Measurements from ENCODE around the gene CCDC192.

Gene CCDC192

DNA sequence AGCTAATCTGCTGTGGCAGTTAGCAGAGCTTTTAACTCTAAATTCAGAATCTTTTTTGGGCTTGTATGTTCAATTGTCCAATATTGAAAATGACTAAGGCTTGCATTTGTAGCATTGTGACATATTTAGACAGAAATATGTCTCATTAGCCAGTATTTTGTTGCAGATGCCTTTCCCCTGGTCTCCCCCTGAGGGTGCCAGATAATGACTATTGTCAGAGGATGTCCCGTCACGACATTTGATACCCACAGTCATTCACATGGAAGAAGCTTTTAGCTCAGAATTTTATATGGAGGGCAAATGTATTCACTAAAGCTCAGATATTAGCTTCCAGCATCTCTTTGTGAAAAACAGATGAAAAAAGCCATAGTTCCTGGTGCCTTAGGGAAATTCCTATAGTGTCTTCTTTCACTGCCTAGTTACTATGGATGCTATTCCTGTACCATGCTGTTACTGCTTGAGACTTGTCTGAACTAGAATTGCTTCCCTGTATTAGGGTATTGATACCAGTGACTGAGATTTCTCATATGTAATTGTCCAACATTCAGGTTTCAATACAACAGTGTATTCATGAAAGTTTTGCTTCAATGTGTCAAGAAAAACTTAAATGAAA is 96.2 kb downstream of the CCDC192 start:
- Histone ChIP-seq H3K27me3 (ENCODE audit: control insufficient read depth in 1 of 2, insufficient read depth in 2 of 2, low read length in 2 of 2) (no peaks in the 10 kb centered on the region), H3K9ac (ENCODE audit: low read length) (no peak overlapping the region), H3K36me3 (ENCODE audit: insufficient read depth, low read length) (no peaks in the 10 kb centered on the region), H3K27ac (ENCODE audit: low read depth, low read length) (no peak overlapping the region), H3K4me3 (ENCODE audit: low read depth in 1 of 2, low read length in 2 of 2) (no peak overlapping the region), H3K9me3 (ENCODE audit: low read length) (no peaks in the 10 kb centered on the region), H3K4me1 (ENCODE audit: insufficient read depth, low read length) (peaks cover 15% of the 10 kb centered on the region)

DNA sequence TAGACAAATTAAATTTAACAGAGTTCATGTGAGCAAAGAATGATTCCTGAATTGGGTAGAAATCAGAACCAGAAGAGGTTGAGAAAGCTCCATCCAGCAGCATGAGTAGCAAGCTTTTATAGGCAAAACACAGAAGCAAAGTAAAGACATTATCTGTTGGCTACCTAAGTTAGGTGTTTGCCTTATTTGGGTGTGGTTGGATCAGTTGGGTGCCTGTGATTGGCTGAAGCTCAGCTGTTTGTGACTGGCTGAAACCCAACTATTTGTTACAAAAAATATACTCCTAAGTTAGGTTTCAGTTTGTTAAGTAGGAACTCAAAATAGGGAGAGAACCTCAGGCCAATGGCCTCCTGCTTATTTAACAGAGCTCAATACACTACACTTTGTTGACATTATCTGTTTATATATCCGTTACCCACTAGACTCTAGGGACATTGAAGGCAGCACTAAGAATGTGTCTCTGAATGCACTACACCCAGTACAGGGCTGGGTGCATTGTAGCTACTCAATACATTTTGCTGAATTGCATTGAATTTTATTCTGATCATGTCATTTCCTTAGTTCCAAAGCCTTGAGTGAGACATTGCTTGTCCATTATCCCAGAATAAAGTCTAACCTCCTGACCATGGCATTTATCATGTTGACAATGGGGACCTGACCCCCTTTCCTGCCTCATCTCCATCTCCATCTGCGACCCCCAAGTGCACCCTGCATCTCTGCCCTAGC is 98.7 kb downstream of the CCDC192 start:
- Histone ChIP-seq H3K4me3 (ENCODE audit: low read depth in 1 of 2, low read length in 2 of 2) (no peak overlapping the region), H3K4me1 (ENCODE audit: insufficient read depth, low read length) (peaks cover 15% of the 10 kb centered on the region), H3K9ac (ENCODE audit: low read length) (no peak overlapping the region), H3K27ac (ENCODE audit: low read depth, low read length) (no peak overlapping the region), H3K27me3 (ENCODE audit: control insufficient read depth in 1 of 2, insufficient read depth in 2 of 2, low read length in 2 of 2) (no peaks in the 10 kb centered on the region), H3K9me3 (ENCODE audit: low read length) (no peaks in the 10 kb centered on the region), H3K36me3 (ENCODE audit: insufficient read depth, low read length) (no peaks in the 10 kb centered on the region)

GRCh38 chr5:127802477-127802865 is 99.3 kb downstream of the CCDC192 start:
- Histone ChIP-seq H3K4me1 (ENCODE audit: insufficient read depth, low read length) (peaks cover 15% of the 10 kb centered on the region), H3K9me3 (ENCODE audit: low read length) (no peaks in the 10 kb centered on the region), H3K27me3 (ENCODE audit: control insufficient read depth in 1 of 2, insufficient read depth in 2 of 2, low read length in 2 of 2) (no peaks in the 10 kb centered on the region)

DNA sequence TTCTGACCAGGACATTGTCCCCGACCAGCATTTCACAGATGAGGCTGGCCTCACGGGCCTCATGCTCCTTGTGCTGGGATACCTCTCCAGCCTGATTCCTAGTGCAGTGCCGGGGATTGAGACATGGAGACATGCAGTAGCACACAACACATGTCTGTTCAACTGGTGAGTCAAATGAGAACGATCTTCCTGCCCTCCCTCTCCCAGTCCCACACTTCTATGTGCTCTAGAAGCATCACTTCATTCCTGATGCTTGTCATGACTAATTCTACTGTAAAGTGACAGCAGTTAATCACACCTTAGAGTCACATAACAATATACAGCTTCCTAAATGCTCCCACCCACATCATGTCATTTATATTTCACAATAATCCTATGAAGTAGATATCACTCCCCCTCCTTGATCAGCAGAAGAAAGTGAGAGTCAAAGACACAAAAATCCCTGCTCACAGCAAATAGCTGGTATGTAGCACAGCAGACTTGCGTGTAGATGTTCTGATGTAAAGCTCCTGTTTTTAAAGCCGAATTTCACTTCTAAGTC is 101.8 kb downstream of the CCDC192 start:
- Histone ChIP-seq H3K4me3 (ENCODE audit: low read depth in 1 of 2, low read length in 2 of 2) (no peak overlapping the region), H3K36me3 (ENCODE audit: insufficient read depth, low read length) (no peaks in the 10 kb centered on the region), H3K27me3 (ENCODE audit: control insufficient read depth in 1 of 2, insufficient read depth in 2 of 2, low read length in 2 of 2) (no peaks in the 10 kb centered on the region), H3K9ac (ENCODE audit: low read length) (no peak overlapping the region), H3K27ac (ENCODE audit: low read depth, low read length) (no peak overlapping the region), H3K4me1 (ENCODE audit: insufficient read depth, low read length) (peaks cover 15% of the 10 kb centered on the region), H3K9me3 (ENCODE audit: low read length) (no peaks in the 10 kb centered on the region)

More at GRCh38 chr5:127802477-127802865, 99.3 kb downstream of the CCDC192 start:
- no peak overlapping the region for H3K9ac ChIP-seq (ENCODE audit: low read length)
- H3K4me3 ChIP-seq (ENCODE audit: low read depth in 1 of 2, low read length in 2 of 2), result no peak overlapping the region
- H3K27ac ChIP-seq (ENCODE audit: low read depth, low read length), result no peak overlapping the region
- no peaks in the 10 kb centered on the region for H3K36me3 ChIP-seq (ENCODE audit: insufficient read depth, low read length)

GRCh38 chr5:127805448-127805847 is 102.3 kb downstream of the CCDC192 start:
- H3K36me3 ChIP-seq (ENCODE audit: insufficient read depth, low read length), result no peaks in the 10 kb centered on the region
- H3K4me3 ChIP-seq (ENCODE audit: low read depth in 1 of 2, low read length in 2 of 2), result no peak overlapping the region
- H3K9me3 ChIP-seq (ENCODE audit: low read length), result no peaks in the 10 kb centered on the region
- H3K27ac ChIP-seq (ENCODE audit: low read depth, low read length), result no peak overlapping the region
- no peaks in the 10 kb centered on the region for H3K27me3 ChIP-seq (ENCODE audit: control insufficient read depth in 1 of 2, insufficient read depth in 2 of 2, low read length in 2 of 2)
- H3K9ac ChIP-seq (ENCODE audit: low read length), result no peak overlapping the region
- H3K4me1 ChIP-seq (ENCODE audit: insufficient read depth, low read length), result peaks cover 15% of the 10 kb centered on the region

DNA sequence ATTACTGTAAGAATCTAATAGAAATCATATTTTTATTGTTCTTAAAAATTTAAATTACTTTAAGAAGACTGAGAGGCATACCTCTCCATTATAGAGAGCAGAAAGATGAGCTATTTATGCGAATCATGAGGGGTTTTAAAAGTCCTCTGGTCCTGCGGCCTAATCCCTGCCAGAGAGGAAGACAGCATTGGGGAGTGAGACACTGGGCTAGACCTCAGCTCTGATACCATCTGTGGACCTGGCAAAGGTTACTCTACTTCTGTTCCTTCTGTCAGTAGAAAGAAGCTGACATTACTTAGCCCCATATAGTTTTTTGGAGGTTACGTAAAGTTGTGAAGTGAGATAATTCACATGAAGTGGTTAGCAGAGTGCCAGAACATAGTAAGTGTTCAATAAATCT is 103.6 kb downstream of the CCDC192 start:
- no peak overlapping the region for H3K9ac ChIP-seq (ENCODE audit: low read length)
- H3K4me3 ChIP-seq (ENCODE audit: low read depth in 1 of 2, low read length in 2 of 2), result no peak overlapping the region
- peaks cover 9% of the 10 kb centered on the region for H3K4me1 ChIP-seq (ENCODE audit: insufficient read depth, low read length)
- no peaks in the 10 kb centered on the region for H3K36me3 ChIP-seq (ENCODE audit: insufficient read depth, low read length)
- H3K9me3 ChIP-seq (ENCODE audit: low read length), result no peaks in the 10 kb centered on the region
- H3K27me3 ChIP-seq (ENCODE audit: control insufficient read depth in 1 of 2, insufficient read depth in 2 of 2, low read length in 2 of 2), result no peaks in the 10 kb centered on the region
- H3K27ac ChIP-seq (ENCODE audit: low read depth, low read length), result no peak overlapping the region

DNA sequence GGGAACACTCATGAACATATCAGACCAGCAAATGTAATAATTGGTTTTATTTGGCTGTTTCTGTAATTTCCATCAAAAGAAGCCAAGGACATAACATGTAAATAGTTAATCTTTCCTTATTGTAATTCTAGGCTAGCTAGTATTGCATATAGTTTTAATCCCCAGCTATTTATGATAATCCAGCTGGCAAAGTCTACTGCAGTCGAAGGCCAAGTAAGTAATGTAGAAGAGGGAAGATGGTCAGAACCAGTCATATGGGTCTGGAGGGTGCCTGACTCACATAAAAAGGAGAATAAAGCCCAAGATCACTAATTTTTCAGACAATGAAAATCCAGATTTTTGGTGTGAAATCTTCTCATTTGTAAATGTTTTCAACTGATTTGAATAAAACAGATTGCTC is 106.3 kb downstream of the CCDC192 start:
- Histone ChIP-seq H3K27me3 (ENCODE audit: control insufficient read depth in 1 of 2, insufficient read depth in 2 of 2, low read length in 2 of 2) (no peaks in the 10 kb centered on the region), H3K36me3 (ENCODE audit: insufficient read depth, low read length) (no peaks in the 10 kb centered on the region), H3K4me1 (ENCODE audit: insufficient read depth, low read length) (peaks cover 22% of the 10 kb centered on the region), H3K4me3 (ENCODE audit: low read depth in 1 of 2, low read length in 2 of 2) (no peak overlapping the region), H3K9me3 (ENCODE audit: low read length) (no peaks in the 10 kb centered on the region), H3K9ac (ENCODE audit: low read length) (no peak overlapping the region), H3K27ac (ENCODE audit: low read depth, low read length) (no peak overlapping the region)

DNA sequence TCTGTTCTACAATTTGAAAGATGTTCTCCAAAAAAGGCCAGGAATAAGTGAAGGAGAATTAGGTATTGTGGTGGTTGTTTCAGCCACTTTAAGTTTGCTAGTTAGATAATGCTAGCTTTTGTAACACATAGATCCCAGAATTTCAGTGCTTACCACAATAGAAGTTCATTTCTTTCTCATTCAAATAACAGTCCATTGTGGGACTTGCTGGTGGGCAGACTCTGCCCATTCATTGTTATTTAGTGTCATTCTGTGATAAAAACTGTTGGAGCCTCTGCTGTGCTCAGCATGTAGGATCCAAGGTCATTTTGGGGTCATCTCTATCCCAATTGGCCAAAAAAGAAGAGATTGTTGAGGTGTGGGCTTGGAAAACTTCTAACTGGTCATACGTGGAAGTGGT is 106.8 kb downstream of the CCDC192 start:
- no peak overlapping the region for H3K9ac ChIP-seq (ENCODE audit: low read length)
- H3K4me3 ChIP-seq (ENCODE audit: low read depth in 1 of 2, low read length in 2 of 2), result no peak overlapping the region
- H3K27ac ChIP-seq (ENCODE audit: low read depth, low read length), result no peak overlapping the region
- H3K27me3 ChIP-seq (ENCODE audit: control insufficient read depth in 1 of 2, insufficient read depth in 2 of 2, low read length in 2 of 2), result no peaks in the 10 kb centered on the region
- H3K36me3 ChIP-seq (ENCODE audit: insufficient read depth, low read length), result no peaks in the 10 kb centered on the region
- no peaks in the 10 kb centered on the region for H3K9me3 ChIP-seq (ENCODE audit: low read length)
- H3K4me1 ChIP-seq (ENCODE audit: insufficient read depth, low read length), result peaks cover 25% of the 10 kb centered on the region

GRCh38 chr5:127810707-127811490 is 107.7 kb downstream of the CCDC192 start:
- Histone ChIP-seq H3K9ac (ENCODE audit: low read length) (no peak overlapping the region), H3K27ac (ENCODE audit: low read depth, low read length) (no peak overlapping the region)

GRCh38 chr5:127812570-127812969 is 109.4 kb downstream of the CCDC192 start:
- Histone ChIP-seq H3K4me3 (ENCODE audit: low read depth in 1 of 2, low read length in 2 of 2) (no peak overlapping the region), H3K9me3 (ENCODE audit: low read length) (no peaks in the 10 kb centered on the region), H3K4me1 (ENCODE audit: insufficient read depth, low read length) (peaks cover 31% of the 10 kb centered on the region), H3K9ac (ENCODE audit: low read length) (no peak overlapping the region), H3K27ac (ENCODE audit: low read depth, low read length) (no peak overlapping the region), H3K27me3 (ENCODE audit: control insufficient read depth in 1 of 2, insufficient read depth in 2 of 2, low read length in 2 of 2) (no peaks in the 10 kb centered on the region), H3K36me3 (ENCODE audit: insufficient read depth, low read length) (no peaks in the 10 kb centered on the region)

More at GRCh38 chr5:127810707-127811490, 107.7 kb downstream of the CCDC192 start:
- Histone ChIP-seq H3K9me3 (ENCODE audit: low read length) (no peaks in the 10 kb centered on the region), H3K4me1 (ENCODE audit: insufficient read depth, low read length) (peaks cover 31% of the 10 kb centered on the region), H3K36me3 (ENCODE audit: insufficient read depth, low read length) (no peaks in the 10 kb centered on the region), H3K4me3 (ENCODE audit: low read depth in 1 of 2, low read length in 2 of 2) (no peak overlapping the region), H3K27me3 (ENCODE audit: control insufficient read depth in 1 of 2, insufficient read depth in 2 of 2, low read length in 2 of 2) (no peaks in the 10 kb centered on the region)
